Fibroblast of lung (primary cell): ENCODE results near the gene TBC1D21. TPM values are rescaled to one million over a fixed set of nuclear protein-coding genes. Genes with fewer than 3 reads are reported as not detected.

Source experiments
- DNase-seq, 2 donors: peaks; one replicate each; pipeline versions ENCODE4 v3.0.0 to v3.0.0-alpha.2; 2010; ENCODE audit warnings: low read depth in 2 of 2
- H2AFZ ChIP-seq: 2 replicates; pipeline ENCODE4 v1.5.1; 2012; ENCODE audit warnings: low read length, control low read depth, inconsistent platforms
- H3K27ac ChIP-seq: 2 replicates; pipeline ENCODE4 v1.5.1; 2011; ENCODE audit warnings: low read length, control low read depth; ENCODE audit not compliant: insufficient read depth
- H3K27me3 ChIP-seq: 2 replicates; pipeline ENCODE4 v1.5.1; 2011; ENCODE audit warnings: mild to moderate bottlenecking, low read length; ENCODE audit not compliant: control insufficient read depth, insufficient read depth
- H3K36me3 ChIP-seq: 2 replicates; pipeline ENCODE4 v1.5.1; 2011; ENCODE audit warnings: low read length; ENCODE audit not compliant: control insufficient read depth, insufficient read depth
- H3K4me1 ChIP-seq: 2 replicates; pipeline ENCODE4 v1.5.1; 2011; ENCODE audit warnings: low read length; ENCODE audit not compliant: control insufficient read depth, insufficient read depth; ENCODE audit errors: extremely low read depth
- H3K4me2 ChIP-seq: 2 replicates; pipeline ENCODE4 v1.5.1; 2011; ENCODE audit warnings: low read length, control low read depth; ENCODE audit not compliant: insufficient read depth; ENCODE audit errors: extremely low read depth
- H3K4me3 ChIP-seq, 4 experiments: fragments of 200-600 bp in 1 of 4; sonication (generic) in 1 of 4; replicated peaks in 1 of 4; 2 replicates each; pipeline ENCODE4 v1.5.1; 2011 to 2016; ENCODE audit warnings: low read length in 4 of 4, low read depth in 3 of 4, mild to moderate bottlenecking in 3 of 4, control low read depth in 2 of 4, inconsistent platforms in 1 of 4, mixed read lengths in 1 of 4; ENCODE audit not compliant: insufficient read depth in 1 of 4; ENCODE audit errors: control extremely low read depth in 1 of 4
- H3K79me2 ChIP-seq: 2 replicates; pipeline ENCODE4 v1.5.1; 2012; ENCODE audit warnings: mild to moderate bottlenecking, low read length, inconsistent platforms; ENCODE audit not compliant: control insufficient read depth, insufficient read depth
- H3K9ac ChIP-seq: 2 replicates; pipeline ENCODE4 v1.5.1; 2011; ENCODE audit warnings: mild to moderate bottlenecking, low read length, control low read depth; ENCODE audit not compliant: insufficient read depth
- H3K9me3 ChIP-seq: 2 replicates; pipeline ENCODE4 v1.5.1; 2012; ENCODE audit warnings: low read depth, low read length; ENCODE audit not compliant: control insufficient read depth, insufficient read depth
- H4K20me1 ChIP-seq: 2 replicates; pipeline ENCODE4 v1.5.1; 2011; ENCODE audit warnings: low read length; ENCODE audit not compliant: control insufficient read depth, insufficient read depth; ENCODE audit errors: extremely low read depth
- EZH2 ChIP-seq: IDR thresholded peaks from 2 replicates; pipeline ENCODE4 v1.5.1; 2012; ENCODE audit warnings: low read length, control low read depth, mild to moderate bottlenecking; ENCODE audit errors: missing control alignments
- polyA plus RNA-seq, 2 donors: library from polyadenylated mRNA; depleted of rRNA in 1 of 2; stranded (reverse) in 1 of 2; unstranded in 1 of 2; fragments of >200 nt; gene quantifications; 2 replicates each; pipeline ENCODE4 v1.2.1, GENCODE V29; 2011 to 2012; ENCODE audit warnings: missing spikeins in 1 of 2
- total RNA-seq: library from RNA; depleted of rRNA; stranded (reverse); fragments of >200 nt; gene quantifications from 2 replicates; pipeline ENCODE4 v1.2.1, GENCODE V29; 2014
- TF ChIP-seq, protein P1 (sequence below), 2 donors: IDR thresholded peaks in 1 of 2; conservative IDR thresholded peaks in 1 of 2; 1 replicate in 1 of 2; 2 replicates in 1 of 2; pipeline ENCODE4 v1.5.1; 2011 to 2012; ENCODE audit warnings: low read length in 2 of 2, control low read depth in 1 of 2, inconsistent platforms in 1 of 2, low read depth in 1 of 2, mild to moderate bottlenecking in 1 of 2

TBC1D21 gene
- total and polyA plus RNA-seq, 2 donors (not counting 1 experiment from before 2014, with no cell fraction given), result not detected

DNA sequence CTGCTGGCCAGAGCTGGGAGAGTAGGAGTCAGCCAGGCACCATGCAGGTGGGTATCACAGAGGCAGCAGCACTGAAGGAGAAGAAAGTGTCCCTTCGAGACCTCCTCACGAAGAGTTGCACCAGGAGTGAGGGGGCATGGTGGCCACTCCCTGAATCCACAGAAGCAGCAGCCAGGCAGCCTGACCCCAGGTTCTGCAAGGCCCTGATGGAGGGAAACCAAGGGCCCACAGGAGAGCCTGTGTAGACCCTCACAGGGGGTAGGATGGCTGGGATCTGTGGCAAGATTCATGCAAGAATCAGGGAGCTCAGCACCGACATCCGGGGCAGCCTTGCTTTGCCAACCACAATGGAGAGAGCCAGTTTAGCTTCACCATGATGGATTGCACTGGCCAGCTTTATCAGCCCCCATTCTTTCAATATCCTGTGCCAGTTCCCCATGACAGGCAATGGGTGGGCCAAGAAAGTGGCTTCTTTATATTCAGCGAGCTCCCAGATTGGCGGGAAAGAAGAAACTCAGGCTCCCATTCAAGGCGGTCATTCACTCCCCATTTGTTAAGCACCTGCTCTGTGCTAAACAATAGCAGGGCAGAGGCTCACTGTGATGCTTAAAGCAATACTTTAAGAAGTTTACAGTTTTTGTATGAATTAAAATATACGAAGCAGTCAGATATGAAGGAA lies 33.5 kb upstream of the TBC1D21 start:
- no peak overlapping the region for H3K4me3 ChIP-seq
- no peak overlapping the region for H2AFZ ChIP-seq
- no peak overlapping the region for H3K9ac ChIP-seq
- H3K79me2 ChIP-seq, result no peaks in the 10 kb centered on the region
- no peak overlapping the region for H3K27ac ChIP-seq
- no peaks in the 10 kb centered on the region for H3K4me1 ChIP-seq
- TF ChIP-seq, protein P1, sequence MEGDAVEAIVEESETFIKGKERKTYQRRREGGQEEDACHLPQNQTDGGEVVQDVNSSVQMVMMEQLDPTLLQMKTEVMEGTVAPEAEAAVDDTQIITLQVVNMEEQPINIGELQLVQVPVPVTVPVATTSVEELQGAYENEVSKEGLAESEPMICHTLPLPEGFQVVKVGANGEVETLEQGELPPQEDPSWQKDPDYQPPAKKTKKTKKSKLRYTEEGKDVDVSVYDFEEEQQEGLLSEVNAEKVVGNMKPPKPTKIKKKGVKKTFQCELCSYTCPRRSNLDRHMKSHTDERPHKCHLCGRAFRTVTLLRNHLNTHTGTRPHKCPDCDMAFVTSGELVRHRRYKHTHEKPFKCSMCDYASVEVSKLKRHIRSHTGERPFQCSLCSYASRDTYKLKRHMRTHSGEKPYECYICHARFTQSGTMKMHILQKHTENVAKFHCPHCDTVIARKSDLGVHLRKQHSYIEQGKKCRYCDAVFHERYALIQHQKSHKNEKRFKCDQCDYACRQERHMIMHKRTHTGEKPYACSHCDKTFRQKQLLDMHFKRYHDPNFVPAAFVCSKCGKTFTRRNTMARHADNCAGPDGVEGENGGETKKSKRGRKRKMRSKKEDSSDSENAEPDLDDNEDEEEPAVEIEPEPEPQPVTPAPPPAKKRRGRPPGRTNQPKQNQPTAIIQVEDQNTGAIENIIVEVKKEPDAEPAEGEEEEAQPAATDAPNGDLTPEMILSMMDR (conservative IDR thresholded peaks at IDR 0.05 in 1 of 2, IDR thresholded peaks at IDR 0.05 in 1 of 2; ENCODE audit: low read depth in 1 of 2, low read length in 2 of 2), result no peak
- TF ChIP-seq EZH2, result no peak
- H3K9me3 ChIP-seq, result no peaks in the 10 kb centered on the region
- no peak overlapping the region for H3K4me2 ChIP-seq
- peaks cover 12% of the 10 kb centered on the region for H3K27me3 ChIP-seq
- DNase-seq, result no peak
- H3K36me3 ChIP-seq, result no peaks in the 10 kb centered on the region
- no peaks in the 10 kb centered on the region for H4K20me1 ChIP-seq

DNA sequence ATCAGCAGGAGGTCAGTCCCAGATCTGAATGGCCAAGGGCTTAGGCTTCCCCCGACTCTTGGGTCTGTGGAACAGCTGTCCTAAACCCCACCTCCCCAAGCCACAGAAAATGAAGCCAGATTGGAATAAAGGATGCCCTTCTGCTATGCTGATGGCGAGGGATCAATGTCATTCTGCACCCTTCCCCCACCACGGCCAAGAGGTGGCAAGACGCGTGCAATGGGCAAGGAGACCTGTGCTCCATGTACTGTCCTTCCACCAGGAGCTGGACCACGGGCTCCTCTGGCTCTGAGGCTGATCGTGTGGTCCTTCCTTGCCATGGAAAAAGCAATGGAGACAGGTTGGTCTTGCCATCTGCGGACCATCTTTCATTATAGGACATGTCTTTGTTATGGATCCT lies 32.6 kb upstream of the TBC1D21 start:
- no peak for DNase-seq
- no peaks in the 10 kb centered on the region for H3K79me2 ChIP-seq
- no peaks in the 10 kb centered on the region for H3K36me3 ChIP-seq
- H3K4me3 ChIP-seq, result no peak overlapping the region
- no peaks in the 10 kb centered on the region for H4K20me1 ChIP-seq
- H3K27me3 ChIP-seq, result peaks cover 14% of the 10 kb centered on the region
- no peaks in the 10 kb centered on the region for H3K4me1 ChIP-seq
- no peak overlapping the region for H3K27ac ChIP-seq
- no peak overlapping the region for H2AFZ ChIP-seq
- H3K9me3 ChIP-seq, result no peaks in the 10 kb centered on the region
- no peak for TF ChIP-seq EZH2
- TF ChIP-seq, protein P1 (conservative IDR thresholded peaks at IDR 0.05 in 1 of 2, IDR thresholded peaks at IDR 0.05 in 1 of 2; ENCODE audit: low read depth in 1 of 2, low read length in 2 of 2), result no peak
- H3K4me2 ChIP-seq, result no peak overlapping the region
- no peak overlapping the region for H3K9ac ChIP-seq

DNA sequence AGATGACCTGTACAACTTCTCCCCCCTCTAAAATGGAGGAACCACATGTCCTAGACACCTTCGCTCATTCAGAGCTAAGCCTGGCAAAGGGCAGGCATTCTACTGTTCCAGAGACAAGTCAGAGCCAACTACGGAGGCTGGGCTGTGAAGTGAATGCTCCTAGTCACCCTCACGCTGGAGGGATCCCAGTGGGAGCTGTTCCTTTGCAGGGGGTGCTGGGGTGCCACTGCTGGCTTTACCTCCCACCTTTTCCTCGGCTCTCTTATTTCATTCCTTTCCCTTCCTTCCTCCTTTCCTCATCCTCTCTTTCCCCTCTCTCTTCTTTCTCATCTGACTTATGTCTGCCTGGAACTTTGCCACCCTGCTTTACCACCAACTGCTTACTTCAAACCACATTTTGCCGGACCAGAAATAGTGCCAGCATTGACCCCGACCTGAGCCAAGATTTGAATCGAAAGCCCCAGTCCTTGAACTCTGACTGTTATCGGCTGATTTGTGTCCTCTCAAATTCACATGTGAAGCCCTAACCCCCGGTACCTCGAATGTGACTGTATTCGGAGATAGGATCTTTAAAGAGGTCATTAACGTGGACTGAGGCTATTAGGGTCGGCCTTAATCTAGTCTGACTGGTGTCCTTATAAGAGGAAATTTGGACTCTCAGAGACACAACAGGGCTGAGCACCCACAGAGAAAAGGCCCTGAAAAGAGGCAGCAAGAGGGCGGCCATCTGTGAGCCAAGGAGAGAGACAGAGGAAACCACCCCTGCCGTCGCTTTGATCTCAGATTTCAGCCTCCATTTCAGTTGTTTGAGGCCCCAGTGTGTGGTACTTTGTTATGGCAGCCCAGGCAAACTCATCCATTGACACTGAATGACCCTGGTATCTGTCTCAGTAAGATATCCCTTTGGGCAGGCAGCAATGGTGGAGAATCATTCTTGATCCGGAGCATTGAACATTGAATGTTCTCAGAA lies 31.3 kb upstream of the TBC1D21 start:
- Histone ChIP-seq H3K4me3 (no peak overlapping the region), H3K9ac (no peak overlapping the region), H3K4me1 (no peaks in the 10 kb centered on the region), H4K20me1 (no peaks in the 10 kb centered on the region), H2AFZ (no peak overlapping the region), H3K27ac (no peak overlapping the region), H3K4me2 (no peak overlapping the region), H3K9me3 (no peaks in the 10 kb centered on the region), H3K36me3 (no peaks in the 10 kb centered on the region), H3K27me3 (peaks cover 11% of the 10 kb centered on the region), H3K79me2 (no peaks in the 10 kb centered on the region)
- no peak for DNase-seq
- TF ChIP-seq EZH2, result no peak
